Memory B cell (primary cell): Measurements from ENCODE around the gene CES2.
"Not testable (repeated sequence)": the region's sequence is repeated elsewhere in the genome, so short reads cannot be mapped to it uniquely, and the experiment has no call there.

Experiments
- ATAC-seq: fragments of 150-1000 bp; cut with Tn5 transposase; 2 replicates; pipeline ENCODE4 v1.10.0; 2021; ENCODE audit warnings: low read depth, mild to moderate bottlenecking, moderate library complexity
- DNase-seq, 2 donors: peaks; one replicate each; pipeline ENCODE4 v3.0.0; 2022; ENCODE audit warnings: low spot score in 2 of 2
- H3K27ac Mint-ChIP-seq: one replicate; pipeline ENCODE4 v1.8.0; 2022; ENCODE audit warnings: mild to moderate bottlenecking, moderate library complexity, mixed read lengths
- H3K27me3 Mint-ChIP-seq: one replicate; pipeline ENCODE4 v1.8.0; 2022; ENCODE audit warnings: mixed read lengths
- H3K36me3 Mint-ChIP-seq: one replicate; pipeline ENCODE4 v1.8.0; 2022; ENCODE audit warnings: mild to moderate bottlenecking, mixed read lengths
- H3K4me1 Mint-ChIP-seq: one replicate; pipeline ENCODE4 v1.8.0; 2022; ENCODE audit warnings: mixed read lengths
- H3K4me3 Mint-ChIP-seq: one replicate; pipeline ENCODE4 v1.8.0; 2022; ENCODE audit warnings: mild to moderate bottlenecking, moderate library complexity, mixed read lengths
- H3K9me3 Mint-ChIP-seq: one replicate; pipeline ENCODE4 v1.8.0; 2022; ENCODE audit warnings: mixed read lengths

The CES2 gene

GRCh38 chr16:66955363-66956153 is 20.2 kb downstream of the CES2 start:
- H3K4me1 Mint-ChIP-seq, ATAC-seq, H3K4me3 Mint-ChIP-seq, DNase-seq, H3K27ac Mint-ChIP-seq, H3K9me3 Mint-ChIP-seq, H3K36me3 Mint-ChIP-seq: not testable (repeated sequence)
- H3K27me3 Mint-ChIP-seq, result peaks cover 18% of the 10 kb centered on the region

GRCh38 chr16:66956154-66956457 is 20.8 kb downstream of the CES2 start:
- Mint-ChIP-seq H3K27me3 (peaks cover 17% of the 10 kb centered on the region), H3K4me1 (peaks cover 12% of the 10 kb centered on the region)
- H3K9me3 Mint-ChIP-seq, H3K36me3 Mint-ChIP-seq, DNase-seq, ATAC-seq, H3K4me3 Mint-ChIP-seq, H3K27ac Mint-ChIP-seq: not testable (repeated sequence)

- no peaks in the 10 kb centered on the region for H3K9me3 Mint-ChIP-seq
- peak overlapping the region; percentile 42 for H3K4me3 Mint-ChIP-seq
- ATAC-seq (no peak), DNase-seq (no peak)
- H3K27ac Mint-ChIP-seq, result no peak overlapping the region
- peaks cover 4% of the 10 kb centered on the region for H3K27me3 Mint-ChIP-seq
- H3K36me3 Mint-ChIP-seq, result no peaks in the 10 kb centered on the region
- H3K4me1 Mint-ChIP-seq, result peaks cover 22% of the 10 kb centered on the region
These were observed 23.8 kb downstream of the CES2 start for GRCh38 chr16:66958857-66959703.

GRCh38 chr16:66959704-66960161 is 24.4 kb downstream of the CES2 start:
- H3K36me3 Mint-ChIP-seq, result no peaks in the 10 kb centered on the region
- ATAC-seq, result no peak
- H3K9me3 Mint-ChIP-seq, result no peaks in the 10 kb centered on the region
- H3K4me3 Mint-ChIP-seq, result no peak overlapping the region
- peaks cover 4% of the 10 kb centered on the region for H3K27me3 Mint-ChIP-seq
- H3K27ac Mint-ChIP-seq, result no peak overlapping the region
- peaks cover 22% of the 10 kb centered on the region for H3K4me1 Mint-ChIP-seq
- no peak for DNase-seq

- DNase-seq, result no peak
- ATAC-seq, result no peak
- Mint-ChIP-seq H3K9me3 (no peaks in the 10 kb centered on the region), H3K4me1 (peaks cover 22% of the 10 kb centered on the region), H3K27ac (no peak overlapping the region), H3K4me3 (no peak overlapping the region), H3K27me3 (peaks cover 4% of the 10 kb centered on the region), H3K36me3 (no peaks in the 10 kb centered on the region)
These were observed 25.0 kb downstream of the CES2 start for GRCh38 chr16:66960270-66960669.

GRCh38 chr16:66961065-66961744 is 25.9 kb downstream of the CES2 start, which contains the start of gene CES3:
TSS of gene CES3 (plus strand) at chr16:66961266. CDS start at chr16:66961308, 42 bp downstream.
- peak; percentile 90 for ATAC-seq
- peak; percentile 27 to 39 for DNase-seq
- H3K27ac Mint-ChIP-seq, result peak within 1 kb of the TSS; percentile 26
- no peaks in the 10 kb centered on the region for H3K9me3 Mint-ChIP-seq
- no peaks in the 10 kb centered on the region for H3K36me3 Mint-ChIP-seq
- peaks cover 4% of the 10 kb centered on the region for H3K27me3 Mint-ChIP-seq
- H3K4me1 Mint-ChIP-seq, result peaks cover 22% of the 10 kb centered on the region
- H3K4me3 Mint-ChIP-seq, result peak within 1 kb of the TSS; percentile 64

GRCh38 chr16:66961914-66962313 is 26.6 kb downstream of the CES2 start:
- ATAC-seq (peak; percentile 46), DNase-seq (no peak)
- Mint-ChIP-seq H3K27me3 (peaks cover 4% of the 10 kb centered on the region), H3K27ac (peak overlapping the region; percentile 26), H3K4me3 (peak overlapping the region; percentile 64), H3K4me1 (peaks cover 22% of the 10 kb centered on the region), H3K36me3 (no peaks in the 10 kb centered on the region), H3K9me3 (no peaks in the 10 kb centered on the region)

- H3K27ac Mint-ChIP-seq, result no peak overlapping the region
- H3K27me3 Mint-ChIP-seq, result peaks cover 1% of the 10 kb centered on the region
- H3K9me3 Mint-ChIP-seq, result no peaks in the 10 kb centered on the region
- ATAC-seq (no peak), DNase-seq (no peak)
- H3K4me1 Mint-ChIP-seq, result peaks cover 17% of the 10 kb centered on the region
- H3K36me3 Mint-ChIP-seq, result no peaks in the 10 kb centered on the region
- H3K4me3 Mint-ChIP-seq, result no peak overlapping the region
These were observed 28.7 kb downstream of the CES2 start for GRCh38 chr16:66964049-66964448.

- H3K4me1 Mint-ChIP-seq, result no peaks in the 10 kb centered on the region
- H3K27me3 Mint-ChIP-seq, result peaks cover 2% of the 10 kb centered on the region
- H3K4me3 Mint-ChIP-seq, result no peak overlapping the region
- no peak overlapping the region for H3K27ac Mint-ChIP-seq
- no peaks in the 10 kb centered on the region for H3K9me3 Mint-ChIP-seq
- no peak for ATAC-seq
- no peaks in the 10 kb centered on the region for H3K36me3 Mint-ChIP-seq
- DNase-seq, result no peak
These were observed 33.5 kb downstream of the CES2 start for GRCh38 chr16:66968847-66969246.

GRCh38 chr16:66970775-66971720 is 35.7 kb downstream of the CES2 start:
- peaks cover 2% of the 10 kb centered on the region for H3K4me1 Mint-ChIP-seq
- H3K9me3 Mint-ChIP-seq, result no peaks in the 10 kb centered on the region
- no peak for ATAC-seq
- no peak for DNase-seq
- H3K27me3 Mint-ChIP-seq, result peaks cover 6% of the 10 kb centered on the region
- H3K27ac Mint-ChIP-seq, result no peak overlapping the region
- H3K4me3 Mint-ChIP-seq, result no peak overlapping the region
- no peaks in the 10 kb centered on the region for H3K36me3 Mint-ChIP-seq

GRCh38 chr16:66972983-66973382 is 37.7 kb downstream of the CES2 start:
- Mint-ChIP-seq H3K4me1 (peaks cover 6% of the 10 kb centered on the region), H3K36me3 (no peaks in the 10 kb centered on the region), H3K27me3 (peaks cover 11% of the 10 kb centered on the region), H3K9me3 (no peaks in the 10 kb centered on the region), H3K4me3 (no peak overlapping the region), H3K27ac (no peak overlapping the region)
- ATAC-seq, result no peak
- no peak for DNase-seq

- Mint-ChIP-seq H3K4me3 (no peak overlapping the region), H3K36me3 (no peaks in the 10 kb centered on the region), H3K27me3 (peaks cover 11% of the 10 kb centered on the region), H3K9me3 (no peaks in the 10 kb centered on the region), H3K4me1 (peaks cover 6% of the 10 kb centered on the region), H3K27ac (no peak overlapping the region)
- no peak for DNase-seq
- no peak for ATAC-seq
These were observed 38.4 kb downstream of the CES2 start for GRCh38 chr16:66973716-66974115.
